Liver (tissue), 9 donors: Measurements from ENCODE around the gene PGAP6. TPM values are rescaled to one million over a fixed set of nuclear protein-coding genes. Genes with fewer than 3 reads are reported as not detected.
"Not testable (repeated sequence)": the region's sequence is repeated elsewhere in the genome, so short reads cannot be mapped to it uniquely, and the experiment has no call there.

ENCODE experiments used
- DNase-seq: peaks from one replicate; pipeline ENCODE4 v3.0.0-alpha.2; 2017; ENCODE audit warnings: low spot score
- H3K27ac ChIP-seq, 2 donors: one replicate each; pipeline ENCODE4 v1.7.0; 2013; ENCODE audit warnings: inconsistent platforms in 2 of 2, low read length in 2 of 2, control low read depth in 1 of 2, low read depth in 1 of 2, mild to moderate bottlenecking in 1 of 2
- H3K27me3 ChIP-seq, 4 donors: one replicate each; pipeline versions ENCODE4 v1.6.1 to v1.7.0; 2013; ENCODE audit warnings: low read length in 3 of 4, inconsistent platforms in 1 of 4, mild to moderate bottlenecking in 1 of 4, moderate library complexity in 1 of 4; ENCODE audit not compliant: control insufficient read depth in 4 of 4, insufficient read depth in 4 of 4
- H3K36me3 ChIP-seq, 4 donors: one replicate each; pipeline versions ENCODE4 v1.6.1 to v1.7.0; 2013; ENCODE audit warnings: low read length in 3 of 4, mild to moderate bottlenecking in 3 of 4, low read depth in 1 of 4, moderate library complexity in 1 of 4; ENCODE audit not compliant: control insufficient read depth in 4 of 4, insufficient read depth in 3 of 4
- H3K4me1 ChIP-seq, 4 donors: one replicate each; pipeline versions ENCODE4 v1.6.1 to v1.7.0; 2013; ENCODE audit warnings: low read length in 3 of 4, mild to moderate bottlenecking in 3 of 4, moderate library complexity in 1 of 4; ENCODE audit not compliant: control insufficient read depth in 4 of 4, insufficient read depth in 4 of 4
- H3K4me3 ChIP-seq, 3 donors: one replicate each; pipeline versions ENCODE4 v1.6.1 to v1.7.0; 2013; ENCODE audit warnings: low read length in 3 of 3, control low read depth in 1 of 3, low read depth in 1 of 3, mild to moderate bottlenecking in 1 of 3
- H3K9ac ChIP-seq, 2 donors: one replicate each; pipeline ENCODE4 v1.7.0; 2013; ENCODE audit warnings: low read length in 2 of 2, mild to moderate bottlenecking in 2 of 2, moderate library complexity in 2 of 2, control low read depth in 1 of 2, low read depth in 1 of 2
- H3K9me3 ChIP-seq, 4 donors: one replicate each; pipeline versions ENCODE4 v1.6.1 to v1.7.0; 2013; ENCODE audit warnings: low read length in 3 of 4; ENCODE audit not compliant: control insufficient read depth in 4 of 4
- ATF3 ChIP-seq: IDR thresholded peaks from 2 replicates; pipeline ENCODE4 v1.6.1; 2016; ENCODE audit warnings: antibody characterized with exemption
- FOXA2 ChIP-seq: IDR thresholded peaks from 2 replicates; pipeline ENCODE4 v1.6.1; 2016; ENCODE audit warnings: antibody characterized with exemption
- GABPA ChIP-seq, 2 donors: IDR thresholded peaks in 1 of 2; conservative IDR thresholded peaks in 1 of 2; 2 replicates each; pipeline ENCODE4 v1.6.1; 2016; ENCODE audit warnings: antibody characterized with exemption in 2 of 2, mild to moderate bottlenecking in 1 of 2, moderate library complexity in 1 of 2
- HNF4A ChIP-seq, 2 donors: conservative IDR thresholded peaks; 2 replicates each; pipeline ENCODE4 v1.6.1; 2016; ENCODE audit warnings: antibody characterized with exemption in 2 of 2, mild to moderate bottlenecking in 2 of 2
- JUND ChIP-seq, 2 donors: IDR thresholded peaks; 2 replicates each; pipeline ENCODE4 v1.6.1; 2016; ENCODE audit warnings: antibody characterized with exemption in 2 of 2
- NR2F2 ChIP-seq: IDR thresholded peaks from 2 replicates; pipeline ENCODE4 v1.6.1; 2016; ENCODE audit warnings: antibody characterized with exemption
- RAD21 ChIP-seq, 2 donors: IDR thresholded peaks; 2 replicates each; pipeline ENCODE4 v1.6.1; 2016; ENCODE audit warnings: antibody characterized with exemption in 2 of 2, mild to moderate bottlenecking in 2 of 2
- RXRA ChIP-seq, 2 donors: IDR thresholded peaks; 2 replicates each; pipeline ENCODE4 v1.6.1; 2017 to 2018; ENCODE audit warnings: antibody characterized with exemption in 2 of 2, mild to moderate bottlenecking in 1 of 2
- SP1 ChIP-seq: IDR thresholded peaks from 2 replicates; pipeline ENCODE4 v1.6.1; 2018; ENCODE audit warnings: antibody characterized with exemption, mild to moderate bottlenecking
- YY1 ChIP-seq: IDR thresholded peaks from 2 replicates; pipeline ENCODE4 v1.6.1; 2016; ENCODE audit warnings: antibody characterized with exemption, mild to moderate bottlenecking
- ZBTB33 ChIP-seq: IDR thresholded peaks from 2 replicates; pipeline ENCODE4 v1.6.1; 2016; ENCODE audit warnings: antibody characterized with exemption
- WGBS: extraction: QIAGEN DNeasy Blood & Tissue Kit; methylation state at CpG from one replicate; pipeline ENCODE4 v1.1.7; 2013; 5-methylcytosine and 5-hydroxymethylcytosine counted together
- polyA plus RNA-seq, 2 donors: library from polyadenylated mRNA; stranded (reverse) in 1 of 2; unstranded in 1 of 2; fragments of 200-250 nt in 1 of 2; fragments of >200 nt in 1 of 2; fragmentation: Nextera tagmentation in 1 of 2; extraction: Ambion mirVana in 1 of 2; gene quantifications; one replicate each; pipeline versions ENCODE4 v1.2.1 to v1.2.3, GENCODE V29; 2013 to 2015
- total RNA-seq, 2 donors: library from RNA; depleted of rRNA; stranded (reverse); fragments of >200 nt; gene quantifications; one replicate each; pipeline ENCODE4 v1.2.3, GENCODE V29; 2014
- donor health status: healthy.
- donor health status: healthy.
- donor health status: healthy.
- donor health status: healthy.
- donor health status: healthy.

The PGAP6 gene
- total and polyA plus RNA-seq, 4 donors = 18.9 to 50.5 (median 38.0) TPM

GRCh38 chr16:378821-379182 is 3.0 kb downstream of the PGAP6 start (continued):
- TF ChIP-seq ZBTB33 (no peak), FOXA2 (no peak), RXRA (IDR thresholded peaks at IDR 0.05) (no peak), ATF3 (no peak), RAD21 (IDR thresholded peaks at IDR 0.05) (no peak), YY1 (no peak), HNF4A (conservative IDR thresholded peaks at IDR 0.05) (no peak), SP1 (no peak)

GRCh38 chr16:378113-378820 is 3.5 kb downstream of the PGAP6 start:
- H3K27me3 ChIP-seq, DNase-seq, H3K4me3 ChIP-seq, H3K9ac ChIP-seq, H3K9me3 ChIP-seq, H3K27ac ChIP-seq: not testable (repeated sequence)
- peaks cover 0 to 29% (median 16%) of the 10 kb centered on the region in 4 donors for H3K36me3 ChIP-seq
- WGBS = 94% methylated on average over 36 of the region's 36 CpGs
- peaks cover 0 to 23% (median 15%) of the 10 kb centered on the region in 4 donors for H3K4me1 ChIP-seq

GRCh38 chr16:377419-377951 is 4.3 kb downstream of the PGAP6 start:
- H3K4me3 ChIP-seq = no peak overlapping the region
- TF ChIP-seq ZBTB33 (no peak), GABPA (IDR thresholded peaks at IDR 0.05 in 1 of 2, conservative IDR thresholded peaks at IDR 0.05 in 1 of 2) (no peak), JUND (IDR thresholded peaks at IDR 0.05) (no peak), NR2F2 (no peak)
- no peak for DNase-seq
- no peaks in the 10 kb centered on the region for H3K27me3 ChIP-seq
- WGBS = 97% methylated on average over 42 of the region's 42 CpGs
- no peaks in the 10 kb centered on the region for H3K9me3 ChIP-seq
- H3K9ac ChIP-seq = no peak overlapping the region
- H3K4me1 ChIP-seq = peaks cover 0 to 20% (median 12%) of the 10 kb centered on the region in 4 donors
- H3K27ac ChIP-seq = no peak overlapping the region
- H3K36me3 ChIP-seq = peaks cover 0 to 29% (median 17%) of the 10 kb centered on the region in 4 donors
